GM21423 (cell line): ENCODE data around the gene MRPS23.
"Not testable (repeated sequence)": the region's sequence is repeated elsewhere in the genome, so short reads cannot be mapped to it uniquely, and the experiment has no call there.

Source experiments
- ATAC-seq: cut with Tn5 transposase; IDR thresholded peaks from one replicate; pipeline ENCODE4 v1.9.1; 2021; ENCODE audit warnings: mild to moderate bottlenecking, moderate library complexity; ENCODE audit not compliant: unreplicated experiment

The MRPS23 gene

GRCh38 chr17:57864273-57864672 is 14.4 kb upstream of the MRPS23 start:
- no peak for ATAC-seq

GRCh38 chr17:57862694-57863667 is 13.1 kb upstream of the MRPS23 start:
- ATAC-seq: no peak

- no peak for ATAC-seq
These were observed 12.2 kb upstream of the MRPS23 start for GRCh38 chr17:57861790-57862693.

GRCh38 chr17:57861000-57861789 is 11.4 kb upstream of the MRPS23 start:
- no peak for ATAC-seq

GRCh38 chr17:57860414-57860999 is 10.7 kb upstream of the MRPS23 start:
- ATAC-seq: no peak

- no peak for ATAC-seq
These were observed 10.0 kb upstream of the MRPS23 start for GRCh38 chr17:57859601-57860413.

- ATAC-seq: no peak
These were observed 9.0 kb upstream of the MRPS23 start for GRCh38 chr17:57858838-57859237.

GRCh38 chr17:57856792-57857620 is 7.2 kb upstream of the MRPS23 start:
- no peak for ATAC-seq

GRCh38 chr17:57855391-57856035 is 5.7 kb upstream of the MRPS23 start:
- no peak for ATAC-seq

GRCh38 chr17:57853695-57854094 is 3.9 kb upstream of the MRPS23 start:
- no peak for ATAC-seq

GRCh38 chr17:57852955-57853328 is 3.1 kb upstream of the MRPS23 start:
- no peak for ATAC-seq

GRCh38 chr17:57852092-57852954 is 2.5 kb upstream of the MRPS23 start:
- no peak for ATAC-seq

- no peak for ATAC-seq
These were observed 526 bp downstream of the MRPS23 start for GRCh38 chr17:57849163-57849873.

GRCh38 chr17:57846056-57846945 is 3.5 kb downstream of the MRPS23 start:
- ATAC-seq: not testable (repeated sequence)

- no peak for ATAC-seq
These were observed 7.6 kb downstream of the MRPS23 start for GRCh38 chr17:57842280-57842679.

- ATAC-seq: no peak
These were observed 10.3 kb downstream of the MRPS23 start for GRCh38 chr17:57839571-57839923.
